Activated CD4-positive, alpha-beta T cell treated with anti-CD3 and anti-CD28 coated beads, Interleukin-2, Interleukin-6, amounts not matched to agents 100 ng/mL and 50 ng/mL, durations not matched to agents 16 hours and 8 hours (primary cell): Measurements from ENCODE around the gene TENM3.
"Not testable (repeated sequence)": the region's sequence is repeated elsewhere in the genome, so short reads cannot be mapped to it uniquely, and the experiment has no call there.

Source experiments
- DNase-seq: peaks from one replicate; pipeline ENCODE4 v3.0.0-alpha.2; 2020

Gene TENM3

DNA sequence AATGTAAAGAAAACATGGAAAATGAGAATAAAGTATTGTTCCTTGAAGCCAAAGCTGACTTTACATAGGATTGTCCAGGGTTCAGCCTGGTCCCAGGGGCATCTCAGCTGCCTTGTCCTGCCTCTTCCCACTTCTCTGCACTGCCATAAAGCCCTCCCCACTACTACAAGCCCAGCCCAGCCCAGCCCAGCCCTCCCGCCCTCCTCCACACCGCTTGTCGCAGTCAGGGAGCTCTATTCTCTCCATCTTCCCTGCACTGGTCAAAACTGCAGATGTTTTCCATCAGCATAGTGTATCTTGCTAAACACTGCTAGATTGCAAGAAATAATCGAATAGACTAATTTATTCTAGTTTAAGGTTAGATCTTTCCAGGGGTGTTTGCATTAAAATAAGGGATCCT is 100.3 kb downstream of the TENM3 start:
- no peak for DNase-seq

- DNase-seq, result no peak
Measured at GRCh38 chr4:182344968-182345367, 101.8 kb downstream of the TENM3 start.

GRCh38 chr4:182346250-182346649 is 103.0 kb downstream of the TENM3 start:
- no peak for DNase-seq

- no peak for DNase-seq
Measured at GRCh38 chr4:182346675-182347375, 103.6 kb downstream of the TENM3 start.

- DNase-seq, result no peak
Measured at GRCh38 chr4:182348779-182349326, 105.7 kb downstream of the TENM3 start.

- no peak for DNase-seq
Measured at GRCh38 chr4:182350041-182350440, 106.8 kb downstream of the TENM3 start.

- no peak for DNase-seq
Measured at GRCh38 chr4:182351485-182351884, 108.3 kb downstream of the TENM3 start.

- no peak for DNase-seq
Measured at GRCh38 chr4:182354106-182354505, 110.9 kb downstream of the TENM3 start.

DNA sequence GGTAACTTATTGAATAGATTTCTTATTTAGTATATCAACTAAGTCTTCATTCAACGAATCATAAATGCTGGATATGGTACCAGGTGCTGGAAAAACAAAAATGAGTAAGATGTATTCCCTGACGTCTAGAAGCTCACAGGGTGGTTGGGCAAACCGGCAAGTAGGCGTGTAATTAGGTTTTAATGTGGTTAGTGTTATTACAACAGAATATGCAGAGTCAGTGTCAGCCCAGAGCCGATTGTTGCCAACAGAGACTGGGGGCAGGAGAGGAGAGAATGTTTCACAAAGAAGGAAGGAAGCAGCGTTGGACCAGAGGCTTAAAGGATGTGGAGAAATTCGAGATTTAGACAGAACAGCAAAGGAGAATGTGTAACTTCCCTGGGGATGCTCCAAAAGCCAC is 111.7 kb downstream of the TENM3 start:
- no peak for DNase-seq

DNA sequence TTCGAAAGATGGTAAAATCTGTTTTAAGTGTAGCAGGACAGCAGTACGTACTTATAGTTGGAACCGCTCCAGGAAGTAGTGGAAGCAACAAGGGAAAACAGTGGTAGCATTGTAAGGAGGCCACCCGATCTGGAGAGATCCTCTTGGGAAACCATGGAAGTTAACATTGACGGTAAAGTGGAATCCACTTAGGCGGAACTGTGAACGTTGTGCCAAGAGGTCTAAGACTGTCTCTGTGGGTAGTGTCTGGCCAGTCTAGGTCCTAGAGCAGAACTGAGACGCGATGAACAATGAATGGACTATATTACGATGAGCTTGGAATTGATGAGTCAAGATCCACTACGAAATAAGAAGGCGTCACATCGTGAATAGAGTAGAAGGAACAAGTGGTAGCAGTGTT is 124.0 kb downstream of the TENM3 start:
- DNase-seq, result no peak

DNA sequence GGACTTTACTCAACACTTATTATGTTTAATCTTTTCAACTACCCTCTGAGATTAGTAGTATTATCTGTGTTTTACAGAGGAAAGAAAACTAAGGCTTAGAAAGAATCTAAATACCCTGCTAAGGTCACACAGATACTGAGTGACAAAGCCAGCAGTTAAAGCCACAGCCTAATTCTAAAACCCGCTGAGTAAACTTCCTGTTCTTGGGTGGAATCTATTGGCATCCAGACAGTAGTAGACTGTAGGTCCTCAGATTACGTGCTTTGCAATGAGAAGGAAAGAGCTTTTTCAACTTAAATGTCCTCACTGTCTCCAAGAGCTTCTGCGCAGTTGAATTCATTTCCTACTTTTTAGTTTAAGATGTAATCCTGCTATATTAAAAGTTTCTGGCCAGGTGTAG is 126.0 kb downstream of the TENM3 start:
- DNase-seq, result no peak

GRCh38 chr4:182370491-182370890 is 127.3 kb downstream of the TENM3 start:
- no peak for DNase-seq

- no peak for DNase-seq
Measured at GRCh38 chr4:182380771-182381181, 137.6 kb downstream of the TENM3 start.

- DNase-seq, result no peak
Measured at GRCh38 chr4:182382941-182383340, 139.7 kb downstream of the TENM3 start.

- no peak for DNase-seq
Measured at GRCh38 chr4:182384631-182385091, 141.5 kb downstream of the TENM3 start.

DNA sequence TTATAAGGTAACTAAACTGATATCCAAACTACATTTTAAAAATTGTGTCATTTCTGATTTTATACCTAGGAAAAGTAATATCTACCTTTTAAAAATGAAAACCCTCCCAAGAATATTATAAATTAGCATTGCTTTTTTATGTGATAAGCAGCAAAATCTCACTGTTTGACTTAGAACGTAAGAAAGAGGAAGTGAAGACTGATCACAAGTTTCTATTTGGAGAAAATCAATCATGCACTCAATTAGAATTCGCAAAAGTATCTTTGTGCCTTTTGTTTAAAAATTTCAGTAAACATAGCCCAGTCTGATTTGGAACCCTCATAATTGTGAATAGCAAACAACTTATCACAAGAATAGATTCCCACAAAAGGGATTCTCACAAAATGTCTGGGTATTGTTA is 142.7 kb downstream of the TENM3 start:
- DNase-seq, result no peak

DNA sequence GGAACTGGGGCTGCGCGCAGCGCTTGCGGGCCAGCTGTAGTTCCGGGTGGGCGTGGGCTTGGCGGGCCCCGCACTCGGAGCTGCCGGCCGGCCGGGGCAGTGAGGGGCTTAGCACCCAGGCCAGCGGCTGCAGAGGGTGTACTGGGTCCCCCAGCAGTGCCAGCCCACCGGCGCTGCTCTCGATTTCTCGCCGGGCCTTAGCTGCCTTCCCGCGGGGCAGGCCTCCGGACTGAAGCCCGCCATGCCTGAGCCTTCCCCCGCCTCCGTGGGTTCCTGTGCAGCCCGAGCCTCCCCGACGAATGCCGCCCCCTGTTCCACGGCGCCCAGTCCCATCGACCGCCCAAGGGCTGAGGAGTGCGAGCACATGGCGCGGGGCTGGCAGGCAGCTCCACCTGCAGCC is 143.4 kb downstream of the TENM3 start:
- not testable (repeated sequence) for DNase-seq

- DNase-seq, result no peak
Measured at GRCh38 chr4:182391111-182391684, 148.0 kb downstream of the TENM3 start.

GRCh38 chr4:182394181-182394580 is 151.0 kb downstream of the TENM3 start:
- DNase-seq, result no peak

GRCh38 chr4:182400081-182400480 is 156.9 kb downstream of the TENM3 start:
- DNase-seq, result no peak

DNA sequence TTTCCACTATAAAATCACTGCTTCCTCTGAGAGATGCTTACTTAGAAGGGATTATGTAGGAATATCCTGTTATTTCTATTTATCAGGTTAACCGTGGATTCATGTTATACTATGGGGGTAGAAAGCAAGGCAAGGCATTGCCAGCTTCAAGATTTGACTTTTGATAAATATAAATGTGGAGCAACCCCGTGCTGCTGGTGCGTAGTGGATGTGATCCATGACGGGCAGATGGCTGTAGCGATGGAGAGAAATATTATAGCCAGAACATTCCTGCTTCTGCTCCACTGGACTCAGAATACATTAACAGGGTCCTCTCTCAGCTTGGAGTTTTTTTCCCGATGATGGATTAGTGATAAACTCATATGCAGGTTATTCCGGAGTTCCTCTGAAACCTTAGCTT is 157.6 kb downstream of the TENM3 start:
- DNase-seq, result no peak

DNA sequence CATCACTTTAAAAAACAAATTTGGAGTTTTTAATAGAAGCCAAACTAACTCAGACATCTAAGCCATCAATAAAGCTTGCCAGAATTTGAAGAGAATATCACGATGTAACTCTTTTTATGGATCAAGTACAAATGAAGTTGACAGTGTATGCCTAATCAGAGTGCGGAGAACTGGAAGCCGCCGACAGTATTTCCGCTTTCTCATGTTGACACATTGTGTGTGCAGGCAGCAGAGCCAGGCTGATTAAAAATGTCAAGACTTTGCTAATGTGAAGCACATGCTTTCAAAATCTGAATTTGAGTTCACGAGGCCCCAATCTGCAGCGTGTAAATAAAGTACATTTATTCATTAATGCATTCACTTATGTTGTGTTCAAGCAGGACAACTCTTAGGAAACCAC is 161.2 kb downstream of the TENM3 start:
- DNase-seq, result no peak

DNA sequence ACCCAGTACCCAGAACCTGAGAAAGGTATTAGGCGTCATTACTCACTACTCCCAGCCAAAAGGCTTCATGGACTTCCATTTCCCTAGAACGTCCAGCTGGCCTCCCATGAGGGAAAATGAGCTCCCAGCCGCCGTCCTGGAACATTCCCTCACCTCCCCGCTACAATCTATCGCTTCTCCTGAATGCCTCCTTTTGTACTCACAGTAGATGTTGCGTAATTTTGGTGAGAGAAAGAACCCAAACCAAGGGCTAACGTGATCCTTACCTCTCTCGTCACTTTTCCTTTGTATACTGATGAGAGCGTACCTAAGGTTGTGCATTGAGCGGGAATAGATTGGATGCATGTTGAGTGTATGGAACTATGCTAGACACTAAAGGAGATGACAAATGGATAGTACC is 161.9 kb downstream of the TENM3 start:
- no peak for DNase-seq

DNA sequence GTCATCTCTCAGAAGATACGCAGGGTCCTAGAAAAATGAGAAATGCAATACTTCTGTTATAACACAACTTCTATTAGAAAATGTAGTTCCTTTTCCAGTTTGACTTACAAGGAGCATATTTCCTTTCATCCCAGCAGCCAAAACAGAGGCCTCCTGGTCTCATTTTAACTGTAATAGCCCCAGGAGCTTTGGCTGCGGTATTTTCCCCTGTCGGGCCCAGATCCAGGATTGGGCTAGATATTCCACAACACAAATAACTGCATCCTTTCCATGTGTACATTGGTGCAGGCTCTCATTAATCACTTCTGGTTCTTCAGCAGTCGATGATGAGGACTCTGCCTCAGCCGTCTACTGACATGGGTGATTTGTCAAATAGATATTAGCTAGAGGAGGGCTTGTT is 166.1 kb downstream of the TENM3 start:
- no peak for DNase-seq

- DNase-seq, result no peak
Measured at GRCh38 chr4:182411391-182411790, 168.2 kb downstream of the TENM3 start.
